HUES6 (cell line): ENCODE data around the gene PDCD6IP.
"Not testable (repeated sequence)": the region's sequence is repeated elsewhere in the genome, so short reads cannot be mapped to it uniquely, and the experiment has no call there.

ENCODE experiments used
- H3K27ac ChIP-seq: 2 replicates; pipeline ENCODE4 v1.7.0; 2013; ENCODE audit warnings: low read depth, mild to moderate bottlenecking, low read length, inconsistent platforms
- H3K27me3 ChIP-seq: 2 replicates; pipeline ENCODE4 v1.6.1; 2013; ENCODE audit warnings: low read length; ENCODE audit not compliant: control insufficient read depth, insufficient read depth
- H3K36me3 ChIP-seq: 2 replicates; pipeline ENCODE4 v1.6.1; 2013; ENCODE audit warnings: low read length; ENCODE audit not compliant: control insufficient read depth, insufficient read depth
- H3K4me1 ChIP-seq: 2 replicates; pipeline ENCODE4 v1.6.1; 2013; ENCODE audit warnings: low read length; ENCODE audit not compliant: control insufficient read depth, insufficient read depth
- H3K4me3 ChIP-seq: 2 replicates; pipeline ENCODE4 v1.5.1; 2013; ENCODE audit warnings: low read depth, low read length
- H3K9ac ChIP-seq: one replicate; pipeline ENCODE4 v1.6.1; 2013; ENCODE audit warnings: mild to moderate bottlenecking, low read length
- H3K9me3 ChIP-seq: 2 replicates; pipeline ENCODE4 v1.6.1; 2013; ENCODE audit warnings: low read depth, low read length; ENCODE audit not compliant: control insufficient read depth, insufficient read depth

The PDCD6IP gene

GRCh38 chr3:33777996-33778395, 20.4 kb upstream of the PDCD6IP start:
- no peak overlapping the region for H3K4me3 ChIP-seq
- no peak overlapping the region for H3K9ac ChIP-seq
- H3K4me1 ChIP-seq = no peaks in the 10 kb centered on the region; the same call in 1 of the 2 replicates
- H3K27ac ChIP-seq = no peak overlapping the region
- no peaks in the 10 kb centered on the region for H3K9me3 ChIP-seq
- H3K27me3 ChIP-seq = no peaks in the 10 kb centered on the region
- H3K36me3 ChIP-seq = no peaks in the 10 kb centered on the region

- no peak overlapping the region for H3K9ac ChIP-seq
- H3K9me3 ChIP-seq = no peaks in the 10 kb centered on the region
- H3K27me3 ChIP-seq = no peaks in the 10 kb centered on the region
- H3K4me1 ChIP-seq = no peaks in the 10 kb centered on the region
- H3K27ac ChIP-seq = no peak overlapping the region
- H3K4me3 ChIP-seq = no peak overlapping the region
- H3K36me3 ChIP-seq = no peaks in the 10 kb centered on the region
Observed at GRCh38 chr3:33779751-33780150, 18.7 kb upstream of the PDCD6IP start.

- not testable (repeated sequence) for H3K4me3 ChIP-seq, H3K27ac ChIP-seq, H3K9me3 ChIP-seq, H3K36me3 ChIP-seq, H3K4me1 ChIP-seq, H3K27me3 ChIP-seq, H3K9ac ChIP-seq
Observed at GRCh38 chr3:33781413-33781812, 17.0 kb upstream of the PDCD6IP start.

- Histone ChIP-seq H3K9ac (no peak overlapping the region), H3K36me3 (no peaks in the 10 kb centered on the region), H3K4me1 (peaks cover 19% of the 10 kb centered on the region), H3K27ac (no peak overlapping the region), H3K27me3 (no peaks in the 10 kb centered on the region), H3K9me3 (no peaks in the 10 kb centered on the region), H3K4me3 (peak overlapping the region; percentile 33; the same call in 1 of the 2 replicates)
Observed at GRCh38 chr3:33786565-33787327, 11.7 kb upstream of the PDCD6IP start.

- peaks cover 19% of the 10 kb centered on the region for H3K4me1 ChIP-seq
- no peaks in the 10 kb centered on the region for H3K36me3 ChIP-seq
- no peaks in the 10 kb centered on the region for H3K9me3 ChIP-seq
- H3K27me3 ChIP-seq = no peaks in the 10 kb centered on the region
- no peak overlapping the region for H3K9ac ChIP-seq
- H3K4me3 ChIP-seq = peak overlapping the region; percentile 33; the same call in 1 of the 2 replicates
- H3K27ac ChIP-seq = no peak overlapping the region
Observed at GRCh38 chr3:33787328-33788009, 11.0 kb upstream of the PDCD6IP start.

- H3K9ac ChIP-seq = no peak overlapping the region
- peaks cover 19% of the 10 kb centered on the region for H3K4me1 ChIP-seq
- H3K27me3 ChIP-seq = no peaks in the 10 kb centered on the region
- H3K4me3 ChIP-seq = no peak overlapping the region
- no peaks in the 10 kb centered on the region for H3K9me3 ChIP-seq
- no peaks in the 10 kb centered on the region for H3K36me3 ChIP-seq
- H3K27ac ChIP-seq = no peak overlapping the region
Observed at GRCh38 chr3:33789183-33789954, 9.1 kb upstream of the PDCD6IP start.

- no peak overlapping the region for H3K27ac ChIP-seq
- peaks cover 19% of the 10 kb centered on the region for H3K4me1 ChIP-seq
- H3K27me3 ChIP-seq = no peaks in the 10 kb centered on the region
- H3K36me3 ChIP-seq = no peaks in the 10 kb centered on the region
- no peak overlapping the region for H3K9ac ChIP-seq
- no peaks in the 10 kb centered on the region for H3K9me3 ChIP-seq
- no peak overlapping the region for H3K4me3 ChIP-seq
Observed at GRCh38 chr3:33790091-33790490, 8.3 kb upstream of the PDCD6IP start.

- Histone ChIP-seq H3K4me1 (peaks cover 17% of the 10 kb centered on the region), H3K4me3 (no peak overlapping the region), H3K9ac (no peak overlapping the region), H3K27me3 (no peaks in the 10 kb centered on the region), H3K9me3 (no peaks in the 10 kb centered on the region), H3K36me3 (no peaks in the 10 kb centered on the region), H3K27ac (no peak overlapping the region)
Observed at GRCh38 chr3:33791477-33792166, 6.8 kb upstream of the PDCD6IP start.

GRCh38 chr3:33792167-33792892, 6.1 kb upstream of the PDCD6IP start:
- H3K27me3 ChIP-seq = no peaks in the 10 kb centered on the region
- H3K27ac ChIP-seq = no peak overlapping the region
- H3K9ac ChIP-seq = no peak overlapping the region
- no peaks in the 10 kb centered on the region for H3K36me3 ChIP-seq
- peaks cover 10% of the 10 kb centered on the region; the same call in 1 of the 2 replicates for H3K4me1 ChIP-seq
- no peak overlapping the region for H3K4me3 ChIP-seq
- H3K9me3 ChIP-seq = no peaks in the 10 kb centered on the region

GRCh38 chr3:33795131-33795530, 3.3 kb upstream of the PDCD6IP start:
- no peak overlapping the region for H3K9ac ChIP-seq
- no peaks in the 10 kb centered on the region for H3K27me3 ChIP-seq
- H3K4me1 ChIP-seq = peaks cover 4% of the 10 kb centered on the region; the same call in 1 of the 2 replicates
- H3K27ac ChIP-seq = no peak overlapping the region
- H3K9me3 ChIP-seq = no peaks in the 10 kb centered on the region
- H3K36me3 ChIP-seq = no peaks in the 10 kb centered on the region
- no peak overlapping the region for H3K4me3 ChIP-seq
